Heart left ventricle (tissue), 16 donors: ENCODE data around the gene WNK2. TPM values are rescaled to one million over a fixed set of nuclear protein-coding genes. Genes with fewer than 3 reads are reported as not detected.

Source experiments
- ATAC-seq, 4 donors: fragments of 200-7000 bp; cut with Tn5 transposase; one replicate each; pipeline ENCODE4 v1.9.1; 2020 to 2022; ENCODE audit warnings: moderate library complexity in 4 of 4, mild to moderate bottlenecking in 3 of 4, moderate number of reproducible peaks in 1 of 4
- DNase-seq, 5 donors: peaks; one replicate each; pipeline ENCODE4 v3.0.0-alpha.2; 2020
- H3K27ac ChIP-seq, 12 donors: fragments of 200-600 bp; sonication (generic) in 4 of 12; one replicate each; pipeline versions ENCODE4 v1.5.0 to v1.8.0; 2016 to 2022; ENCODE audit warnings: mild to moderate bottlenecking in 2 of 12
- H3K27me3 ChIP-seq, 9 donors: fragments of 200-600 bp; sonication (generic) in 2 of 9; one replicate each; pipeline versions ENCODE4 v1.5.1 to v1.8.0; 2016 to 2022; ENCODE audit warnings: mild to moderate bottlenecking in 3 of 9
- H3K36me3 ChIP-seq, 9 donors: fragments of 200-600 bp; sonication (generic) in 2 of 9; one replicate each; pipeline versions ENCODE4 v1.5.0 to v1.8.0; 2018 to 2022; ENCODE audit warnings: mild to moderate bottlenecking in 2 of 9
- H3K4me1 ChIP-seq, 12 donors: fragments of 200-600 bp; sonication (generic) in 4 of 12; one replicate each; pipeline versions ENCODE4 v1.5.0 to v1.8.0; 2016 to 2022; ENCODE audit warnings: mild to moderate bottlenecking in 3 of 12
- H3K4me3 ChIP-seq, 12 donors: fragments of 200-600 bp; sonication (generic) in 4 of 12; one replicate each; pipeline versions ENCODE4 v1.5.0 to v1.8.0; 2017 to 2022; ENCODE audit warnings: mild to moderate bottlenecking in 9 of 12, moderate library complexity in 4 of 12
- H3K9me3 ChIP-seq, 12 donors: fragments of 200-600 bp; sonication (generic) in 4 of 12; one replicate each; pipeline versions ENCODE4 v1.5.0 to v1.8.0; 2016 to 2022; ENCODE audit warnings: mild to moderate bottlenecking in 1 of 12
- CTCF ChIP-seq, 12 donors: fragments of 200-600 bp; sonication (generic) in 4 of 12; IDR thresholded peaks; one replicate each; pipeline versions ENCODE4 v1.5.0 to v1.8.0; 2018 to 2022; ENCODE audit warnings: antibody characterized with exemption in 12 of 12, mild to moderate bottlenecking in 5 of 12
- POLR2A ChIP-seq, 2 donors: fragments of 450-650 bp; IDR thresholded peaks; one replicate each; pipeline ENCODE4 v1.6.1; 2017; ENCODE audit warnings: antibody characterized with exemption in 2 of 2, mild to moderate bottlenecking in 2 of 2, moderate library complexity in 2 of 2
- WGBS, 4 donors: extraction: QIAGEN DNeasy Blood & Tissue Kit in 2 of 4; methylation state at CpG; one replicate each; pipeline versions ENCODE4 v1.1.5 to v1.1.7; 2013 to 2018; 5-methylcytosine and 5-hydroxymethylcytosine counted together
- intact Hi-C, 10 donors: fragments of 100-400 bp; cut with DNase I; formaldehyde crosslinking; loops; one replicate each; pipeline versions ENCODE4 v1.11.1 to v1.14.2; 2022
- polyA plus RNA-seq, 2 donors: library from polyadenylated mRNA; stranded (reverse); fragments of 200-250 nt; gene quantifications; one replicate each; pipeline ENCODE4 v1.2.3, GENCODE V29; 2013
- total RNA-seq, 9 donors: library from RNA; depleted of rRNA in 2 of 9; stranded (reverse); fragments of >200 nt in 2 of 9; fragmentation: NEBNext Ultra II Directional in 3 of 9; extraction: Animal tissue kit (Norgen Biotek cat#: 25700) in 3 of 9; gene quantifications; one replicate each; pipeline versions ENCODE4 v1.1.0 to v1.2.4, GENCODE V29; 2016 to 2023
- donor health status: ischemic (EF 13 %, LVEDD 7.1; RV severe dilation, severe dysfunction).
- donor health status: healthy with polysubstance abuse.
- donor health status: DM: no; HTN: yes; CAD: no.
- donor health status: DM: no; HTN: no; CAD: no.
- donor health status: ischemic (EF 25% LVEDD 6.9; RV normal size, moderate dysfunction).
- donor health status: ischemic (EF 25% LVEDD 5.7; RV mildly dilated, moderate dysfunction).
- donor health status: healthy.
- donor health status: DM: yes; HTN: yes; CAD: no.
- donor health status: ischemic (EF 35%, LVEDD 5.7; RV mildly dilated, moderate dysfunction).
- donor health status: nonischemic (EF 11% LVEDD 7.7; RV severe dilation, severe dysfunction).
- donor health status: DM: yes; HTN: yes; CAD: no.
- donor health status: PGD.
- donor health status: ischemic (EF 29% LVEDD 5.4; RV normal size, mild dysfunction).
- donor health status: nonischemic (EF 23%, LVEDD 6.1; RV moderate dilation, normal function).

Gene WNK2
- total and polyA plus RNA-seq, 11 donors: 29.4 to 206 (median 112) TPM

DNA sequence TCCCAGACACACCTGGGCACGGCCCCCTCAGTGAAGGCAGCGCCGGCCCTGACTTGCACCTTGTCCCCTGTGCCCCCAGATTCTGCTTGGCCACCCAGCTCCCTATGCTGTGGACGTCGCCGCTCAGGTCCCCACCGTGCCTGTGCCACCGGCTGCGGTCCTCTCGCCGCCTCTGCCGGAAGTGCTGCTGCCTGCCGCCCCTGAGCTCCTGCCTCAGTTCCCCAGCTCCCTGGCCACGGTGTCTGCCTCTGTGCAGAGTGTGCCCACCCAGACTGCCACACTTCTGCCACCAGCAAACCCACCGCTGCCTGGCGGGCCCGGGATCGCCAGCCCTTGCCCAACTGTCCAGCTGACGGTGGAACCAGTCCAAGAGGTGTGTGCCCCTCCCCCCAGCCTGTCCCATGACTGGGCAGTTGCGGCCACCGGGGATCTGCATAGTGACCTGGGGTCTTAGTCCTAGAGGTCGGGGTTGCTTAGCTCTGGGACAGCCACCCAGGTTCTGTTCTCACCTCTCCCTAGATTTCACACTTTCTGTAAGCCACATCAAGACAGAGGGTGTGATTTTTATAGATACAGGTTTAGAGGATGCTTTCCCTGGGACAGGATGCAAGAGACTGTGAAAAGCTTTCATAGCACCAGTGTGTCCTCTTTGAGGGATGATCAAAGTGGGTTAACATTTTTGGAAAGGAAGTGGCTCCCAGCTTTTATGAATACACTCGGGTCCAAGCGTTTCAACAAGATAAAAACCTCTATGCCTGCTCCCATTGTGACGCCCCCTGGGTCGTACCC, 78.0 kb downstream of the WNK2 start:
- ATAC-seq: peak in 1 of 4 donors; percentile 19
- intact Hi-C loops: no loop called here
- TF ChIP-seq POLR2A (IDR thresholded peaks at IDR 0.05): no peak
- TF ChIP-seq CTCF (IDR thresholded peaks at IDR 0.05): no peak
- H3K27me3 ChIP-seq: no peaks in the 10 kb centered on the region
- H3K4me1 ChIP-seq: peaks cover 0 to 26% (median 9%) of the 10 kb centered on the region in 12 donors
- H3K9me3 ChIP-seq: no peaks in the 10 kb centered on the region
- no peak overlapping the region for H3K4me3 ChIP-seq
- H3K27ac ChIP-seq: peak overlapping the region in 3 of 12 donors; percentile 1 to 55 (median 41)
- peaks cover 0 to 17% (median 0%) of the 10 kb centered on the region in 9 donors for H3K36me3 ChIP-seq
- peak in 2 of 5 donors; percentile 32 to 54 for DNase-seq
- 59 to 79% (median 74%) methylated on average over 17 to 26 of the region's 26 CpGs for WGBS, 4 donors

- intact Hi-C loops: no loop called here
- Histone ChIP-seq H3K9me3 (no peaks in the 10 kb centered on the region), H3K4me1 (peaks cover 0 to 23% (median 9%) of the 10 kb centered on the region in 12 donors), H3K36me3 (peaks cover 0 to 17% (median 4%) of the 10 kb centered on the region in 9 donors), H3K4me3 (no peak overlapping the region), H3K27ac (peak overlapping the region in 5 of 12 donors; percentile 1 to 55 (median 39)), H3K27me3 (no peaks in the 10 kb centered on the region)
- no peak for TF ChIP-seq POLR2A (IDR thresholded peaks at IDR 0.05)
- peak in 1 of 12 donors; percentile 11 for TF ChIP-seq CTCF (IDR thresholded peaks at IDR 0.05)
- ATAC-seq: peak; percentile 43 to 81 (median 68)
- peak in 2 of 5 donors; percentile 51 to 55 for DNase-seq
- 63 to 74% (median 73%) methylated on average over 18 to 19 of the region's 19 CpGs for WGBS, 4 donors
These were observed 78.8 kb downstream of the WNK2 start for GRCh38 chr9:93262537-93263310.

GRCh38 chr9:93263334-93264229, 79.6 kb downstream of the WNK2 start:
- intact Hi-C loops: no loop called here
- peaks cover 0 to 23% (median 9%) of the 10 kb centered on the region in 12 donors for H3K4me1 ChIP-seq
- H3K4me3 ChIP-seq: no peak overlapping the region
- no peaks in the 10 kb centered on the region for H3K27me3 ChIP-seq
- H3K9me3 ChIP-seq: no peaks in the 10 kb centered on the region
- TF ChIP-seq POLR2A (IDR thresholded peaks at IDR 0.05) (no peak), CTCF (IDR thresholded peaks at IDR 0.05) (no peak)
- peak overlapping the region in 1 of 12 donors; percentile 55 for H3K27ac ChIP-seq
- H3K36me3 ChIP-seq: peaks cover 0 to 25% (median 5%) of the 10 kb centered on the region in 9 donors
- DNase-seq: no peak
- 75 to 91% (median 86%) methylated on average over 15 to 41 of the region's 41 CpGs for WGBS, 4 donors
- no peak for ATAC-seq
